SJSA1 (cell line): ENCODE results near the gene HIVEP3. TPM values are rescaled to one million over a fixed set of nuclear protein-coding genes. Genes with fewer than 3 reads are reported as not detected.

Experiments used
- DNase-seq, 2 experiments: peaks; one replicate each; pipeline ENCODE4 v3.0.0-alpha.2; 2015 to 2020; ENCODE audit warnings: low spot score in 2 of 2, low read depth in 1 of 2
- H3K27ac ChIP-seq: fragments of 250-450 bp; sonication (Bioruptor Pico); 2 replicates; pipeline ENCODE4 v1.5.1; 2020; ENCODE audit warnings: mild to moderate bottlenecking, moderate library complexity
- H3K27me3 ChIP-seq: fragments of 250-450 bp; sonication (Bioruptor Pico); replicated peaks from 2 replicates; pipeline ENCODE4 v1.5.1; 2020; ENCODE audit warnings: mild to moderate bottlenecking, moderate library complexity
- H3K36me3 ChIP-seq: fragments of 250-450 bp; sonication (Bioruptor Pico); 2 replicates; pipeline ENCODE4 v1.5.1; 2020; ENCODE audit warnings: mild to moderate bottlenecking
- H3K4me1 ChIP-seq: fragments of 250-450 bp; sonication (Bioruptor Pico); replicated peaks from 2 replicates; pipeline ENCODE4 v1.6.1; 2021; ENCODE audit warnings: mild to moderate bottlenecking
- H3K4me3 ChIP-seq: fragments of 250-450 bp; sonication (Bioruptor Pico); 2 replicates; pipeline ENCODE4 v1.5.1; 2020; ENCODE audit warnings: mild to moderate bottlenecking
- H3K9me3 ChIP-seq: fragments of 250-450 bp; sonication (Bioruptor Pico); replicated peaks from 2 replicates; pipeline ENCODE4 v1.5.1; 2020; ENCODE audit warnings: mild to moderate bottlenecking
- total RNA-seq: library from RNA; depleted of rRNA; stranded (reverse); fragments of >200 nt; shearing (Covaris generic); gene quantifications from 2 replicates; pipeline ENCODE4 v1.2.3, GENCODE V29; 2014

Gene HIVEP3
- total RNA-seq, 1 experiment from 2014 or later: 2.2 TPM

DNA sequence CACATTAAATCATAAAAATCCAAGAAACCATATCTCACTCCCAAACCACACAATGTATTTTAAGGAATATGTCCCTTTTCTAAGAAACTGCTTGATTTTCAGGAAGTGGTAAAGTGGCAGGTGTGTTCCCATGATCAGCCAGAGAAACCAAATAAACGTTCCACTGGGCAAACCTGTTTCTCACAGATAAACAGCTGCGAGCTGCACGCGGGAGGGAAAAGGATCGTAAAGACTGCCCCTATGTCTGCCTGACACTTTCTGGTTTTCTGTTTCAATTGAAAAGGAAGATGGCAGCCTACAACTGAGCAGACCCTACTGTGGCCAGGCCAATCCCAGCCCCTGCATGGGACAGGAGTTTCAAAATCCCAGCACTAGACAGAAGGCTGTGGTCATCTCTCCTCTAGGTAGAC, 36.6 kb downstream of the HIVEP3 start:
- Histone ChIP-seq H3K4me3 (no peak overlapping the region), H3K27ac (no peak overlapping the region), H3K4me1 (peaks cover 5% of the 10 kb centered on the region; the same call in 1 of the 2 replicates), H3K36me3 (no peaks in the 10 kb centered on the region), H3K9me3 (no peaks in the 10 kb centered on the region), H3K27me3 (no peaks in the 10 kb centered on the region)
- DNase-seq: no peak

DNA sequence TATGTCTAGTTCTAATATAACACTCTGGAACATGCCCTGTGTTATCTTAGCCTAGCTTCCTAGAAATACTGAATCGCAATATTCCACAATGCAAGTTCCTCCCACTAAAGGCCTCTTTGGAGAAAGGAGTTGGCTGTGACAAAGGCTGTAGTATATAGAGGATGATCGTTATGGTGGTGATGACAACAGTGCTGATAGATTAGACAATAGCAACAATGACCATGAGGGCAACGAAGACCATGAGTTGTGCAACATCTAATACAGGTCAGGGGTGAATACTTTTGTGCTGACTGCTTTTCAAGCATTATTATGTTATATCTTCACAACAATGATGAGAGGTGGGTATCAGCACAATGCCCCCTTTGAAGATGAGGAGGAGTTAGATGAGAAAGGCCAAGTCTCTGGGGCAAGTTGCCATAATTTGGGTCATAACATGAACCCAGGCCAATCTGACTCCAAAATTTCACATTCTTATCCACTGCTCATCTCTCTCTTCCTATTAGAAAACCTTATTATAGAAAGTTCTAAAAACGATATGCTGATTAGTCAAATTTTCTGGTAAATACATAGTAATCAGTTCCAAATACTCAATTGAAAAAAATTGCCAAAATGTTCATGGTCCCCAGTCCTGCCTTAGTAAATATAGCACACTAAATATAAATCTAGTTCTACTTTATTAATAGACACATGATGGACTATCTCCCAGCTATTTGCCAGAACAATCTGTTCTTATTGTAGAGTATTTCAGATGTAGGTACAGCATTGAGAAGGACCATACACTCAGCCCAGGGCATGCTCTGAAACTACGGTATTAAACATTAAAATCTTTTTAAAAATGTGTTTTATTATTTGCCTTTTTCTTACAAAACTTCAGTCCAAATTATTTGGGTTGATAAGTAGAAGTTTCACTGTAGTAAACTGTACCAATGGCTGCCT, 37.5 kb downstream of the HIVEP3 start:
- H3K27me3 ChIP-seq: no peaks in the 10 kb centered on the region
- no peak overlapping the region for H3K27ac ChIP-seq
- H3K4me1 ChIP-seq: peaks cover 9% of the 10 kb centered on the region
- H3K36me3 ChIP-seq: no peaks in the 10 kb centered on the region
- H3K4me3 ChIP-seq: no peak overlapping the region
- H3K9me3 ChIP-seq: no peaks in the 10 kb centered on the region
- no peak for DNase-seq

DNA sequence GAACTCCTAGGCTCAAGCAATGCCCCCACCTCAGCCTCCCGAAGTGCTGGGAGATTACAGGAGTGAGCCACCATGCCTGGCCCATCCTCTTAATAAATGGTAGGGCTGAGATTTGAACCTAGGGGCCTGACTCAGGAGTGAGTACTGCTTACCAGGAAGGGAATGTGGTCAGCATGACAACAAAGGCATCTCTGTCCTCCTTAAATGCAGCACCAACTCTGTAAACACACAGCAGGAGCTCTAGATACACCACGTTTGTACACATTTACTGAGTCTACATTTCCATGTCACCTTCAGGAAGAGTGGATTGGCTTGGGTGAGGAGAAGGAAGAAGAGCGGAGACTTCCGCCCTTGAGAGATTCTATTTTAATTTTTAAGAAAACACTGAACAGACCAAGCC, 38.5 kb downstream of the HIVEP3 start:
- Histone ChIP-seq H3K36me3 (no peaks in the 10 kb centered on the region), H3K27me3 (no peaks in the 10 kb centered on the region), H3K9me3 (no peaks in the 10 kb centered on the region), H3K4me1 (peaks cover 9% of the 10 kb centered on the region), H3K27ac (no peak overlapping the region), H3K4me3 (no peak overlapping the region)
- DNase-seq: no peak

DNA sequence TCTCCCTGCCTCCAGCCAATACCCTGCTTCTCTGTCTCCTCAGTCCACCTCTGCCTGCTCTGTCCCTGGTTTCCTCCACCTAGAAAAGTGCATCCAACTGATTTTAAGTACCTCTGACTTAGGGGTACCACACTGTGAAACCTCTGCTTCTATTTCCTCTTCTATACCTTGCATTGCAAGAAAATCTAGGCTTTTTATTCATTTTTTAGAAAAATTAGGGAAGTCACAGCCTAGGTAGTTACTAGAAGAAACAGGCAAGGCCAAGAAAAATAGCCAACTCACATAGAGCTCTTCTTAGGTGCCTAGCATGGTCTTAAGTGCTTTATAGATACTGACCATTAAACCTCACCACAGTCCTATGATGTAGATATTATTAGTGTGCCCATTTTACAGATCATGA, 39.1 kb downstream of the HIVEP3 start:
- Histone ChIP-seq H3K9me3 (no peaks in the 10 kb centered on the region), H3K4me1 (peaks cover 9% of the 10 kb centered on the region), H3K27me3 (no peaks in the 10 kb centered on the region), H3K4me3 (no peak overlapping the region), H3K36me3 (no peaks in the 10 kb centered on the region), H3K27ac (no peak overlapping the region)
- DNase-seq: no peak

DNA sequence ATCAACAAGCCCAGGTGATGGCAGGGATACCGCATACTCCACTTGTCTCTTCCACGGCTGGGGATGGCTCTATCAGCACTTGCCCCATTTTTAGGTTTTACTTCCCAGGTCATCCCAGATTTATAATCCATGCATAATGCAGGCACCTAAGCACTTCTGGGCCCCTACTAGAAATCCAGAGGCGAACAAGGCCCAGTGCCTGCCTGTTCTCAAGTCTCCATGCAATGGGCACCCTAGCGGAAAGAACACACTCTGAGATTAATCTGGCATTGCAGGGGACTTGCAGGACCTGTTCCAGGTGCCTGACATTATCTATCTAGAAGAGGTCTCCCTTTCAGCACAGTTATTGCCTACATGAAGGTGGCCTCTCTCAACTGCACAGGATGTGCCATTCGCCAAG, 39.8 kb downstream of the HIVEP3 start:
- H3K9me3 ChIP-seq: no peaks in the 10 kb centered on the region
- no peak for DNase-seq
- peaks cover 9% of the 10 kb centered on the region for H3K4me1 ChIP-seq
- no peaks in the 10 kb centered on the region for H3K36me3 ChIP-seq
- H3K27ac ChIP-seq: no peak overlapping the region
- no peak overlapping the region for H3K4me3 ChIP-seq
- no peaks in the 10 kb centered on the region for H3K27me3 ChIP-seq

DNA sequence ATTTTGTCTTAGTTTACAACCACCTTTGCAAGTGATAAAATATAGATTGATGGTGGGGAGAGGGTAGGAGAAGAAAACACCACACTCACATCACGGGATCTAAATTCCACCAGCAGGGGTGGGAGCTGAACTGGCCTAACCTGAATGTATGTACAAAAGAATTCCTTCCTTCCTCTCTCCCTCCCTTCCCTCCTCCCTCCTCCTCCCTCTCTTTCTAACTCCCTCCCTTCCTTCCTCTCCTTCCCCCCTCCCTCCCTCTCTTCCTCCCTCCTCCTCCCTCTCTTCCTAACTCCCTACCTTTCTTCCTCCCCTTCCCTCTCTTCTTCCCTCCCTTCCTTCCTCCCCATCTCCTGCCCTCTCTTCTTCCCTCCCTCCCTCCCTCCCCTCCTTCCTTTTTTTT, 40.2 kb downstream of the HIVEP3 start:
- Histone ChIP-seq H3K9me3 (no peaks in the 10 kb centered on the region), H3K4me3 (no peak overlapping the region), H3K27me3 (no peaks in the 10 kb centered on the region), H3K4me1 (peaks cover 9% of the 10 kb centered on the region), H3K27ac (no peak overlapping the region), H3K36me3 (no peaks in the 10 kb centered on the region)
- no peak for DNase-seq

DNA sequence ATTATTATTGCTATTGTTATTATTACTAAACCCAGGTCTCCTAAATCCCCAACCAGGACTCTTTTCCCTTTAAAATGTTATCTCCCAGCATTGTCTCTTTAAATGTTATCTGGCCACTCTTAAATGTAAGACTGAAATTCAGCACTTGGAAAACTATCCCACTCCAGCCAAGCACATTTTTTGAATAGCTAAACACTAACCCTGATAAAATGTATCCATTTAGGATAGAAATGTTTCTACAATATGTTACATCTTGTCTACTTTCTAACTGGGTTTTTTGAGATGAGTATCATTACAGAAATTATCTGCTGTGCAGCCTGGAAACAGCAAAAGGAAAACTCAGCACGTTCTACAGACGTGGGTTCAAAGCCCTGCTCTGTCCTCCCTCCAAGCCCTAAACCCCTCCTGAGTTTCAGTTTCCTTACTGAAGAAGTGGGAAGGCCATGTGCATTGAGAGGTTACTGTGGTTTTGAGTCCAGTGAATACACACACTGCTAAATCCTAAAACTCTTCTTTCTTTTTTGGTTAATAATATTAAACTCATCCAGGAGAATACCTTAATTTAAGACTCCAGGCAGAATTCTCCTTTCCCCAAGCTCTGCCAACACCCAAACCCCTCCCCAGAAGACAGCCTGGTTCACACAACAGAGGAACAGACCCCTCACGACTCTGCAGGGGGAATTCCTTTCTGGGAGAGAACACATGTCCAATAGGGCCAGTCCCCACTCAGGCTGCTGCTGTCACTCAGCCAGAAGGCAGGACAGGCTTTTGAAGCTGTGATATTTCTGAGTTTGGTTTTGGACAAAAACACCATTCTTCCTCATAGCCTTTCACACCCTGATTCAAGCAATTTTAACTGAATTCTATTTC, 41.9 kb downstream of the HIVEP3 start:
- H3K4me1 ChIP-seq: peaks cover 9% of the 10 kb centered on the region
- no peak for DNase-seq
- no peak overlapping the region for H3K27ac ChIP-seq
- H3K36me3 ChIP-seq: no peaks in the 10 kb centered on the region
- H3K27me3 ChIP-seq: no peaks in the 10 kb centered on the region
- H3K4me3 ChIP-seq: no peak overlapping the region
- no peaks in the 10 kb centered on the region for H3K9me3 ChIP-seq

DNA sequence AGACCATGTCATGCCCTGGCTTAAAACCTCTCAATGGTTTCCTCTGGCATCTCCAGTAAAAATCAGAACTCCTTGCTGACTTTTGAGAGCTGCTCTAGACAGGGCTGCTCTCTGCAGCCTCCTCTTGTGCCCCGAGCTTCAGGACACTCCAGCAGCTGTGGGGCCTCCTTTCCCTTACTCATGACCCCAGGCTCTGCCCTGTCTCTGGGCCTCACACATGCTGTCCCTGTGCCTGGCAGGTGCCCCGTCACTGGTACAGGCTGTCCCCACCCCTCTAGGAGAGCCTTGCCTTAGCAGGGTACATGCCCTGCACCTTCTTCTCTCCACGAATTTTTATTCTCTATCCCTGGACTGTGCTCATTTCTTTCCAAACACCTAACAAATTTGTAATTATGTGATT, 43.2 kb downstream of the HIVEP3 start:
- H3K4me1 ChIP-seq: peaks cover 15% of the 10 kb centered on the region
- H3K9me3 ChIP-seq: no peaks in the 10 kb centered on the region

DNA sequence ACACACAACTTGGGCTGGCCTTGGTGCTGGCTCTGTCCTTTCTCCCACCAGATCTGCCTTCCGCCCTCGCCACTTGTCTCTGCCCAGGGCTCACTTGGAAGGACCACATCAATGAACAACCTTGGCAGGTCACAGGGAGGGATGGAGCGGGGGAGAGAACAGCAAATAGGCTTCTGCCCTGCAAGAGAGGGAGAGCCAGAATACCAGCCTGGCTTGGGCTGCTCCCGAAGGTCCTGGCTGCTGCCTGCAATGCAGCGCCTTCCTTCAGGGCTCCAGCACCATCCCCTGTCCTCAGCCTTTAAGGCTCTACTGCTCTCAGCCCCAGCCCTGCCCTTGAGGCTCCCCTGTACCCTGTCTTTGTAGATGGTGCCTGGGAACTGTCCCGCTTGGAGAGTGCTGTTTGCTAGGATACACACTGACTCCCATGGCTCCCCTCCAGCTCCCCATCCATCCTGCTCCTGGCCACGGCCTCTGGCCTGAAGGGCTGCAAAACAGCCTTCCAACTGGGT, 43.8 kb downstream of the HIVEP3 start:
- H3K27ac ChIP-seq: no peak overlapping the region
- H3K9me3 ChIP-seq: no peaks in the 10 kb centered on the region
- no peaks in the 10 kb centered on the region for H3K36me3 ChIP-seq
- no peaks in the 10 kb centered on the region for H3K27me3 ChIP-seq
- no peak overlapping the region for H3K4me3 ChIP-seq
- H3K4me1 ChIP-seq: peaks cover 17% of the 10 kb centered on the region
- DNase-seq: no peak

More for the DNA sequence above, 43.2 kb downstream of the HIVEP3 start:
- Histone ChIP-seq H3K36me3 (no peaks in the 10 kb centered on the region), H3K27me3 (no peaks in the 10 kb centered on the region), H3K27ac (no peak overlapping the region), H3K4me3 (no peak overlapping the region)
- no peak for DNase-seq

DNA sequence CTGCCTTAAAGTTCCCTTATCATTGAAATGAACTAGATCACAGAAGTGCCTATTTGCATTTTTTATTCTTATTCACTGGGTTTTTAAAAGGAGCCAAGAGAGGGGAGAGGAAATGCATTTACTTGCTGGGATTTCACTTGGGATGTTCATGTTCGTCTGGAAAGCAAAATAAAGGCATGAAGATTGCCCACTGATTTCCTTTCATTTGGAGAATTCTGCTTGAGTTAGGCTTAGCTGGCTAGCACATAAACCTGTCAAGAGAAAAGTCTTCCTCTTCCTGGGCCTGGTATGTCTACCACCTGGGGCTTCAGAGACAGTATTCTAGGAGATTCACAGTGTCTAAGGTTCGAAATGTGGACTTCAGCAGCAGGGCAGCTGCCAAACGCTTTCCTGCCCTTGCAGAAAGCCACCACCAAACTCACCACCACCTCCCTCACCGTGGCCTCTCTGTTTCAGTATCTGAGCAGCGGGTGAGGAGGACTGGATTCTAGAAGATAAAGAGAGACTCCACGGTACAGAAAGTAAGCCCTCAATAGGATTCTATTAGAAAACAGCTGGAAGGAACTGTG, 44.5 kb downstream of the HIVEP3 start:
- Histone ChIP-seq H3K4me1 (peaks cover 20% of the 10 kb centered on the region), H3K9me3 (no peaks in the 10 kb centered on the region), H3K36me3 (no peaks in the 10 kb centered on the region), H3K4me3 (no peak overlapping the region), H3K27ac (no peak overlapping the region), H3K27me3 (no peaks in the 10 kb centered on the region)
- no peak for DNase-seq

DNA sequence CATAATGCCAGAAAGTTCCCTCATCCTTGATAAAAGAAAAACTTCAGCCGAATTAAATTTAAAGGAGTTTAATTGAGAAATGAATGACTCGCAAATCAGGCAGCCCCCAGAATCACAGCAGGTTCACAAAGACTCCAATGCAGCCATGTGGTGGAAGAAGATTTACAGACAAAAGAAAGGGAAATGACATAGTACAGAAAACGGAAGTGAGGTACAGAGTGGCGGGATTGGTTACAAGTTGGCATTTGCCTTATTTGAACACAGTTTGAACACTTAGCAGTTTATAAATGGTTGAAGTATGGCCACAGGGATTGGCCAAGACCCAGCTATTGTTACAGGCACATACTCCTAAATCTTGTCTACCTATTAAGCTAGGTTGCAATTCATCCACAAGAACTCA, 46.6 kb downstream of the HIVEP3 start:
- no peak for DNase-seq
- peaks cover 19% of the 10 kb centered on the region for H3K4me1 ChIP-seq
- no peak overlapping the region for H3K4me3 ChIP-seq
- no peaks in the 10 kb centered on the region for H3K27me3 ChIP-seq
- H3K27ac ChIP-seq: no peak overlapping the region
- H3K9me3 ChIP-seq: no peaks in the 10 kb centered on the region
- H3K36me3 ChIP-seq: no peaks in the 10 kb centered on the region

DNA sequence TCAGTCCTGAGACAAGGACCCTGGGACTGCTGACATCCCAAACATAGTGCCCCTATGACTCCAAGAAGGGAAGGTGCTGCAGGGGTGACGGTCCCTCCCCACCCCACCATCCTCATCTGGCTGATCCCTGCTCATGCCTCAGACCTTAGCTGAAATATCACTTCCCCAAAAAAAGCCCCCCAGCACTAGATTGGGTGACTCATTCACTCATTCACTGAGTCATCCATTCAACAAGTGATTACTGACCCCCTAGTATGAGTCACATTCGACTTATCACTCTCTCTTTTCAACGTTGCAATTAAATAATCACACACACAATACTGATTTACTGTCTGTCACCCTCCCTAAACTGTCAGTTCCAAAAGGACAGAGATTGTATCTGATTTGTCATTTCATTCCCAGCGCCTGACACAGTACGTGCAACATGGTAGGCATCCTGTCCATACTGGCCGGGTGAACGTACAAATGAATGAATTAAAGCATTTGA, 48.6 kb downstream of the HIVEP3 start:
- no peak overlapping the region for H3K27ac ChIP-seq
- H3K27me3 ChIP-seq: no peaks in the 10 kb centered on the region
- DNase-seq: peak; percentile 55 to 83
- H3K36me3 ChIP-seq: no peaks in the 10 kb centered on the region
- peaks cover 15% of the 10 kb centered on the region for H3K4me1 ChIP-seq
- no peaks in the 10 kb centered on the region for H3K9me3 ChIP-seq
- no peak overlapping the region for H3K4me3 ChIP-seq

DNA sequence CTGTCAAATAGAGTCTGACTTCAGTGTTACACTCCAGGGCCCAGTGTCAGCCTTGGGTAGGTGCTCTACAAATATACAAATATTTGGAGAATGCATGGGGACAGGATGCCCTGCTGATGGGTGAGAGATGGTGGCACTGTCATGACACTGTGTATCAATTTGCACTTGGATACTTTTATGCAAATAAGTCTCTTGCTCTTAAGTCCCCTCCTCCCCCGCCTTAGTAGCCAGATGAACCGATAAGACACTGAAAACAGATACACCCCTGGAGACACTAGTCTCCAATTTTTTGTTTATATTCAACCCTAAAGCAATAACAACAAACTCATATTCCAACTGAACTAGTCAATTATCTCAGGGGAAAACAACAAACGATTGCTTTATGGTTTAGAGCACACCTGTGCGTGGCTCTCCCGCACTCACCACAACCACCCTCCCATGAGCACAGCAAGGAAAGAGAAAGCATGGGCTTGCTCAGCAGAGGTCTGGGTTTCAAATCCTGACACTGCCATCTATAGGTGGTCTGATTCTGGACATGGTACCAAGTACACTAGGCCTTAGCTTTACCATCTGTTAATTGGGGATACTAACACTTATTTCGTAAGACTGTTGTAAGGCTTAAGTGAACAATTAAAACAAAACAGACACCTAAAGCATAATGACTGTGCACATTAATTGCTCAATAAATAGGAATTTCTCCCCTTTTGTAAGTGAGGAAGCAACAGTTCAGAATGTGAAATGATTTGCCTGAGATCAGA, 50.3 kb downstream of the HIVEP3 start:
- H3K9me3 ChIP-seq: no peaks in the 10 kb centered on the region
- DNase-seq: no peak
- H3K4me3 ChIP-seq: no peak overlapping the region
- H3K27me3 ChIP-seq: no peaks in the 10 kb centered on the region
- H3K4me1 ChIP-seq: peaks cover 26% of the 10 kb centered on the region
- H3K36me3 ChIP-seq: no peaks in the 10 kb centered on the region
- H3K27ac ChIP-seq: no peak overlapping the region
